OCI-LY7 (cell line): Measurements from ENCODE around the gene TBATA. TPM values are rescaled to one million over a fixed set of nuclear protein-coding genes. Genes with fewer than 3 reads are reported as not detected.
"Not testable (repeated sequence)": the region's sequence is repeated elsewhere in the genome, so short reads cannot be mapped to it uniquely, and the experiment has no call there.

Source experiments
- BruUV-seq: library from RNA; stranded (reverse); fragments of 400-500 nt; replicated peaks from 2 replicates; lab custom pipeline; 2021; lab: Mats Ljungman, UMichigan
- CTCF ChIA-PET: fragments of 300-600 bp; sonication (Branson Sonifier 250); formaldehyde crosslinking; loops from one replicate; lab custom pipeline; 2022; ENCODE audit warnings: antibody characterized with exemption; ENCODE audit not compliant: unreplicated experiment; lab: Charles Lee
- POLR2A ChIA-PET: fragments of 300-600 bp; sonication (Branson Sonifier 250); formaldehyde crosslinking; loops from one replicate; lab custom pipeline; 2022; ENCODE audit warnings: antibody characterized with exemption; lab: Charles Lee
- DNase-seq: peaks from one replicate; pipeline ENCODE4 v3.0.0-alpha.2; 2015; ENCODE audit warnings: low spot score
- H2AFZ ChIP-seq: fragments of 200-600 bp; sonication (generic), shearing (Covaris generic); 2 replicates; pipeline ENCODE4 v1.6.1; 2014; ENCODE audit warnings: mild to moderate bottlenecking, antibody characterized with exemption, low read length, moderate library complexity
- H3K27ac ChIP-seq: fragments of 200-600 bp; sonication (generic); 2 replicates; pipeline ENCODE4 v1.5.1; 2014; ENCODE audit warnings: mixed run types, low read depth, mild to moderate bottlenecking, moderate library complexity, low read length, inconsistent platforms; ENCODE audit not compliant: poor library complexity, severe bottlenecking
- H3K36me3 ChIP-seq: fragments of 200-600 bp; sonication (generic); 2 replicates; pipeline ENCODE4 v1.6.1; 2014; ENCODE audit warnings: mild to moderate bottlenecking, antibody characterized with exemption, low read length, moderate library complexity, mixed read lengths; ENCODE audit not compliant: insufficient read depth
- H3K4me1 ChIP-seq: fragments of 200-600 bp; sonication (generic); 2 replicates; pipeline ENCODE4 v1.5.1; 2014; ENCODE audit warnings: mild to moderate bottlenecking, low read length; ENCODE audit not compliant: insufficient read depth, poor library complexity, severe bottlenecking
- H3K4me2 ChIP-seq: fragments of 200-600 bp; sonication (generic); 2 replicates; pipeline ENCODE4 v1.6.1; 2014; ENCODE audit warnings: mild to moderate bottlenecking, low read length
- H3K4me3 ChIP-seq: fragments of 200-600 bp; sonication (generic); 2 replicates; pipeline ENCODE4 v1.5.1; 2014; ENCODE audit warnings: mild to moderate bottlenecking, low read depth, low read length; ENCODE audit not compliant: poor library complexity, severe bottlenecking
- H3K79me2 ChIP-seq: fragments of 200-600 bp; sonication (generic); 2 replicates; pipeline ENCODE4 v1.6.1; 2016; ENCODE audit warnings: low read depth, mild to moderate bottlenecking, low read length, moderate library complexity, mixed read lengths; ENCODE audit not compliant: insufficient read depth
- H3K9me2 ChIP-seq: fragments of 200-600 bp; sonication (generic); 2 replicates; pipeline ENCODE4 v1.6.1; 2016; ENCODE audit warnings: mild to moderate bottlenecking, low read length, mixed read lengths; ENCODE audit not compliant: insufficient read depth
- H3K9me3 ChIP-seq: fragments of 200-600 bp; sonication (generic); 2 replicates; pipeline ENCODE4 v1.6.1; 2014; ENCODE audit warnings: mild to moderate bottlenecking, mixed run types, low read length, mixed read lengths
- H4K20me1 ChIP-seq: fragments of 200-600 bp; sonication (generic); 2 replicates; pipeline ENCODE4 v1.6.1; 2014; ENCODE audit warnings: mild to moderate bottlenecking, antibody characterized with exemption, low read length, moderate library complexity, mixed read lengths; ENCODE audit not compliant: insufficient read depth
- CTCF ChIP-seq: fragments of 200-600 bp; sonication (generic); conservative IDR thresholded peaks from 2 replicates; pipeline ENCODE4 v1.5.1; 2014; ENCODE audit warnings: mild to moderate bottlenecking, antibody characterized with exemption, low read length, moderate library complexity, mixed read lengths
- EZH2phosphoT487 ChIP-seq: fragments of 200-600 bp; sonication (generic); IDR thresholded peaks from 2 replicates; pipeline ENCODE4 v1.6.1; 2018; ENCODE audit warnings: low read depth, borderline replicate concordance, mild to moderate bottlenecking, mixed run types, antibody characterized with exemption, low read length, moderate library complexity, mixed read lengths
- intact Hi-C: fragments of 100-400 bp; cut with micrococcal nuclease; formaldehyde crosslinking; loops from one replicate; pipeline ENCODE4 v1.10.0; 2022; ENCODE audit not compliant: unreplicated experiment
- total RNA-seq, 2 experiments: library from RNA; depleted of rRNA in 1 of 2; stranded (reverse); fragments of >200 nt in 1 of 2; shearing (Covaris generic) in 1 of 2; gene quantifications; 2 replicates each; pipeline ENCODE4 v1.2.3, GENCODE V29; 2014 to 2022

TBATA gene
- total RNA-seq, 2 experiments from 2014 or later = not detected

GRCh38 chr10:70770001-70770400 is 15.2 kb downstream of the TBATA start:
- CTCF ChIA-PET = no interaction called here
- DNase-seq = no peak

GRCh38 chr10:70769121-70769520 is 16.1 kb downstream of the TBATA start:
- Histone ChIP-seq H2AFZ (no peak overlapping the region), H3K4me3 (no peak overlapping the region), H3K36me3 (no peaks in the 10 kb centered on the region), H3K4me2 (no peak overlapping the region), H3K9me3 (peaks cover 6% of the 10 kb centered on the region; the same call in 1 of the 2 replicates), H4K20me1 (no peaks in the 10 kb centered on the region), H3K4me1 (no peaks in the 10 kb centered on the region), H3K79me2 (no peaks in the 10 kb centered on the region), H3K9me2 (no peaks in the 10 kb centered on the region), H3K27ac (no peak overlapping the region)
- no TSS peak for BruUV-seq
- intact Hi-C loops = no loop called here
- ChIA-PET POLR2A (no interaction called here), CTCF (no interaction called here)
- DNase-seq = no peak
- no peak for TF ChIP-seq EZH2phosphoT487
- TF ChIP-seq CTCF = no peak

More at GRCh38 chr10:70770001-70770400, 15.2 kb downstream of the TBATA start:
- POLR2A ChIA-PET = no interaction called here
- H3K36me3 ChIP-seq = no peaks in the 10 kb centered on the region
- H4K20me1 ChIP-seq = no peaks in the 10 kb centered on the region
- no peak overlapping the region for H3K4me2 ChIP-seq
- no peak overlapping the region for H2AFZ ChIP-seq
- H3K9me2 ChIP-seq = no peaks in the 10 kb centered on the region
- no peak overlapping the region for H3K4me3 ChIP-seq
- intact Hi-C loops = no loop called here
- H3K9me3 ChIP-seq = peaks cover 6% of the 10 kb centered on the region; the same call in 1 of the 2 replicates
- no peak overlapping the region for H3K27ac ChIP-seq
- H3K79me2 ChIP-seq = no peaks in the 10 kb centered on the region
- no peak for TF ChIP-seq EZH2phosphoT487
- TF ChIP-seq CTCF = no peak
- BruUV-seq = no TSS peak
- no peaks in the 10 kb centered on the region for H3K4me1 ChIP-seq

GRCh38 chr10:70768026-70768685 is 17.0 kb downstream of the TBATA start:
- H3K4me1 ChIP-seq, BruUV-seq, H3K79me2 ChIP-seq, intact Hi-C loops, H3K27ac ChIP-seq, H2AFZ ChIP-seq, H3K9me3 ChIP-seq, DNase-seq, H3K4me3 ChIP-seq, H4K20me1 ChIP-seq, H3K36me3 ChIP-seq, H3K4me2 ChIP-seq, H3K9me2 ChIP-seq, CTCF ChIA-PET: not testable (repeated sequence)
- POLR2A ChIA-PET = interaction anchor here (0.7 kb wide), 1 partner anchor 9 kb away, joined by 7 read pairs; no protein-coding TSS in a partner anchor
